DND-41 (cell line): ENCODE data around the gene DNER.

Experiments
- ATAC-seq: fragments of 200-7000 bp; cut with Tn5 transposase; 3 replicates; pipeline ENCODE4 v1.9.1; 2021; ENCODE audit warnings: low read depth; ENCODE audit not compliant: insufficient read depth
- DNase-seq: peaks from one replicate; pipeline ENCODE4 v3.0.0-alpha.2; 2020
- H2AFZ ChIP-seq: 2 replicates; pipeline ENCODE4 v1.6.0; 2012; ENCODE audit warnings: low read depth, low read length
- H3K27ac ChIP-seq: 2 replicates; pipeline ENCODE4 v1.5.1; 2012; ENCODE audit warnings: low read length, inconsistent platforms
- H3K27me3 ChIP-seq: fragments of 200-600 bp; sonication (generic); 2 replicates; pipeline ENCODE4 v1.6.0; 2012; ENCODE audit warnings: low read length, mild to moderate bottlenecking, inconsistent platforms; ENCODE audit not compliant: insufficient read depth, poor library complexity
- H3K36me3 ChIP-seq: 2 replicates; pipeline ENCODE4 v1.5.1; 2012; ENCODE audit warnings: low read length, inconsistent platforms; ENCODE audit not compliant: insufficient read depth
- H3K4me1 ChIP-seq: 2 replicates; pipeline ENCODE4 v1.5.1; 2012; ENCODE audit warnings: mild to moderate bottlenecking, low read length; ENCODE audit not compliant: insufficient read depth
- H3K4me2 ChIP-seq: 2 replicates; pipeline ENCODE4 v1.6.0; 2012; ENCODE audit warnings: mild to moderate bottlenecking, moderate library complexity, low read length, inconsistent platforms; ENCODE audit not compliant: insufficient read depth
- H3K4me3 ChIP-seq, 2 experiments: fragments of 200-600 bp in 1 of 2; shearing (Covaris generic) in 1 of 2; 2 replicates each; pipeline ENCODE4 v1.5.1; 2012 to 2016; ENCODE audit warnings: inconsistent platforms in 2 of 2, low read length in 2 of 2, mild to moderate bottlenecking in 2 of 2, low read depth in 1 of 2, moderate library complexity in 1 of 2
- H3K79me2 ChIP-seq: 2 replicates; pipeline ENCODE4 v1.6.0; 2012; ENCODE audit warnings: low read length, inconsistent platforms; ENCODE audit not compliant: insufficient read depth
- H3K9ac ChIP-seq: 2 replicates; pipeline ENCODE4 v1.6.0; 2012; ENCODE audit warnings: low read depth, mild to moderate bottlenecking, inconsistent platforms, low read length, moderate library complexity
- H3K9me3 ChIP-seq: 2 replicates; pipeline ENCODE4 v1.5.1; 2012; ENCODE audit warnings: low read length, moderate library complexity, mild to moderate bottlenecking, inconsistent platforms; ENCODE audit not compliant: insufficient read depth, severe bottlenecking
- H4K20me1 ChIP-seq: 2 replicates; pipeline ENCODE4 v1.6.0; 2012; ENCODE audit warnings: low read length; ENCODE audit not compliant: insufficient read depth
- CTCF ChIP-seq: IDR thresholded peaks from 2 replicates; pipeline ENCODE4 v1.5.1; 2012; ENCODE audit warnings: borderline replicate concordance, low read length, moderate library complexity, mild to moderate bottlenecking; ENCODE audit not compliant: poor library complexity, severe bottlenecking; ENCODE audit errors: extremely low read depth
- EZH2 ChIP-seq: IDR thresholded peaks from 3 replicates; pipeline ENCODE4 v1.6.1; 2012; ENCODE audit warnings: borderline replicate concordance, low read depth, mild to moderate bottlenecking, moderate library complexity, low read length, inconsistent platforms; ENCODE audit not compliant: severe bottlenecking

The DNER gene

GRCh38 chr2:229675569-229675968, 38.8 kb downstream of the DNER start:
- TF ChIP-seq CTCF (no peak), EZH2 (no peak)
- no peak overlapping the region for H3K9ac ChIP-seq
- DNase-seq: no peak

GRCh38 chr2:229674830-229675530, 39.4 kb downstream of the DNER start:
- Histone ChIP-seq H3K9me3 (no peaks in the 10 kb centered on the region), H3K4me3 (no peak overlapping the region), H3K4me1 (no peaks in the 10 kb centered on the region), H3K27ac (no peak overlapping the region), H3K4me2 (no peak overlapping the region), H4K20me1 (no peaks in the 10 kb centered on the region), H3K9ac (no peak overlapping the region), H2AFZ (no peak overlapping the region), H3K36me3 (no peaks in the 10 kb centered on the region), H3K79me2 (no peaks in the 10 kb centered on the region), H3K27me3 (peaks cover 28% of the 10 kb centered on the region)
- no peak for DNase-seq
- TF ChIP-seq CTCF: no peak
- no peak for TF ChIP-seq EZH2
- ATAC-seq: no peak

More at GRCh38 chr2:229675569-229675968, 38.8 kb downstream of the DNER start:
- no peaks in the 10 kb centered on the region for H3K79me2 ChIP-seq
- no peak for ATAC-seq
- no peak overlapping the region for H3K4me3 ChIP-seq
- peaks cover 28% of the 10 kb centered on the region for H3K27me3 ChIP-seq
- no peak overlapping the region for H3K27ac ChIP-seq
- no peak overlapping the region for H3K4me2 ChIP-seq
- H2AFZ ChIP-seq: no peak overlapping the region
- no peaks in the 10 kb centered on the region for H3K36me3 ChIP-seq
- H3K9me3 ChIP-seq: no peaks in the 10 kb centered on the region
- no peaks in the 10 kb centered on the region for H3K4me1 ChIP-seq
- no peaks in the 10 kb centered on the region for H4K20me1 ChIP-seq

- Histone ChIP-seq H4K20me1 (no peaks in the 10 kb centered on the region), H3K4me3 (no peak overlapping the region), H3K9me3 (no peaks in the 10 kb centered on the region), H3K27ac (no peak overlapping the region), H3K27me3 (peaks cover 23% of the 10 kb centered on the region), H3K36me3 (no peaks in the 10 kb centered on the region), H3K4me2 (no peak overlapping the region), H3K79me2 (no peaks in the 10 kb centered on the region), H3K4me1 (no peaks in the 10 kb centered on the region), H2AFZ (no peak overlapping the region), H3K9ac (no peak overlapping the region)
- no peak for DNase-seq
- TF ChIP-seq EZH2: no peak
- TF ChIP-seq CTCF: no peak
- ATAC-seq: no peak
Observed at GRCh38 chr2:229673676-229674075, 40.7 kb downstream of the DNER start.

GRCh38 chr2:229672021-229672420, 42.3 kb downstream of the DNER start:
- H3K36me3 ChIP-seq: no peaks in the 10 kb centered on the region
- TF ChIP-seq EZH2 (no peak), CTCF (no peak)
- H4K20me1 ChIP-seq: no peaks in the 10 kb centered on the region
- no peak overlapping the region for H3K27ac ChIP-seq
- H3K9me3 ChIP-seq: no peaks in the 10 kb centered on the region
- no peak overlapping the region for H3K4me2 ChIP-seq
- H3K27me3 ChIP-seq: peaks cover 18% of the 10 kb centered on the region
- H3K4me3 ChIP-seq: no peak overlapping the region
- H3K9ac ChIP-seq: no peak overlapping the region
- no peak for ATAC-seq
- H3K4me1 ChIP-seq: no peaks in the 10 kb centered on the region
- no peaks in the 10 kb centered on the region for H3K79me2 ChIP-seq
- H2AFZ ChIP-seq: no peak overlapping the region
- no peak for DNase-seq
